HCT116 (cell line): ENCODE results near the gene SLC1A3. TPM values are rescaled to one million over a fixed set of nuclear protein-coding genes. Genes with fewer than 3 reads are reported as not detected.

ENCODE experiments used
- ATAC-seq: fragments of 200-7000 bp; cut with Tn5 transposase; 2 replicates; pipeline ENCODE4 v1.9.1; 2020; ENCODE audit warnings: mild to moderate bottlenecking, moderate library complexity
- BruUV-seq: library from RNA; stranded (reverse); fragments of 400-500 nt; replicated peaks from 2 replicates; lab custom pipeline; 2021; lab: Mats Ljungman, UMichigan
- CTCF ChIA-PET: fragments of 300-600 bp; sonication (Branson Sonifier 250); formaldehyde crosslinking; loops from one replicate; lab custom pipeline; 2021; ENCODE audit warnings: antibody characterized with exemption; lab: Charles Lee
- POLR2A ChIA-PET: fragments of 300-600, 350-600 bp; sonication (Branson Sonifier 250); formaldehyde crosslinking; loops from one replicate; lab custom pipeline; 2021; ENCODE audit warnings: antibody characterized with exemption; lab: Charles Lee
- RAD21 ChIA-PET, 2 experiments: fragments of 300-600 bp; sonication (Branson Sonifier 250); formaldehyde crosslinking; loops; one replicate each; lab custom pipeline; 2023; ENCODE audit warnings: low total read pairs in 2 of 2; ENCODE audit not compliant: uncharacterized antibody in 2 of 2, unreplicated experiment in 2 of 2, low non-redundant PET in 1 of 2; lab: Charles Lee
- DNase-seq: peaks from one replicate; pipeline ENCODE4 v3.0.0-alpha.2; 2010; ENCODE audit warnings: low read depth, low spot score
- H2AFZ ChIP-seq: fragments of 200-600 bp; shearing (Covaris generic), sonication (generic); 2 replicates; pipeline ENCODE4 v1.6.1; 2017; ENCODE audit warnings: low read depth, mixed run types, mixed read lengths, antibody characterized with exemption, low read length; ENCODE audit not compliant: poor library complexity, severe bottlenecking
- H3K27ac ChIP-seq: 2 replicates; pipeline ENCODE4 v1.5.1; 2012; ENCODE audit warnings: low read depth, low read length
- H3K27me3 ChIP-seq: fragments of 200-600 bp; sonication (generic); 2 replicates; pipeline ENCODE4 v1.6.1; 2016; ENCODE audit warnings: mixed run types, low read length, mixed read lengths; ENCODE audit not compliant: insufficient read depth
- H3K36me3 ChIP-seq, 2 experiments: fragments of 200-500 bp in 1 of 2; fragments of 200-600 bp in 1 of 2; sonication (Bioruptor generic) in 1 of 2; sonication (generic) in 1 of 2; 2 replicates each; pipeline versions ENCODE4 v1.5.1 to v1.6.1; 2014 to 2016; ENCODE audit warnings: low read length in 2 of 2, inconsistent platforms in 1 of 2, mixed read lengths in 1 of 2, mixed run types in 1 of 2; ENCODE audit not compliant: insufficient read depth in 2 of 2, control insufficient read depth in 1 of 2
- H3K4me1 ChIP-seq, 2 experiments: fragments of 200-600 bp in 1 of 2; sonication (generic) in 1 of 2; 2 replicates each; pipeline versions ENCODE4 v1.5.1 to v1.6.1; 2012 to 2017; ENCODE audit warnings: low read length in 2 of 2, inconsistent platforms in 1 of 2, mild to moderate bottlenecking in 1 of 2, mixed read lengths in 1 of 2, mixed run types in 1 of 2, moderate library complexity in 1 of 2; ENCODE audit not compliant: insufficient read depth in 2 of 2, control insufficient read depth in 1 of 2
- H3K4me2 ChIP-seq: fragments of 200-600 bp; sonication (generic); 2 replicates; pipeline ENCODE4 v1.6.1; 2017; ENCODE audit warnings: mixed run types, low read length, mixed read lengths
- H3K4me3 ChIP-seq, 2 experiments: fragments of 200-600 bp in 1 of 2; sonication (generic) in 1 of 2; replicated peaks in 1 of 2; 2 replicates each; pipeline ENCODE4 v1.5.1; 2011 to 2016; ENCODE audit warnings: low read length in 2 of 2, control low read depth in 1 of 2, low read depth in 1 of 2, mild to moderate bottlenecking in 1 of 2, mixed read lengths in 1 of 2, mixed run types in 1 of 2
- H3K79me2 ChIP-seq: fragments of 200-600 bp; sonication (generic); 2 replicates; pipeline ENCODE4 v1.6.1; 2017; ENCODE audit warnings: mild to moderate bottlenecking, mixed run types, low read length, moderate library complexity, mixed read lengths; ENCODE audit not compliant: insufficient read depth
- H3K9ac ChIP-seq: fragments of 200-600 bp; sonication (generic); 2 replicates; pipeline ENCODE4 v1.6.1; 2016; ENCODE audit warnings: low read length, mixed read lengths
- H3K9me2 ChIP-seq: fragments of 200-600 bp; sonication (generic), shearing (Covaris generic); 2 replicates; pipeline ENCODE4 v1.6.1; 2017; ENCODE audit warnings: mixed run types, mild to moderate bottlenecking, moderate library complexity; ENCODE audit not compliant: insufficient read depth
- H3K9me3 ChIP-seq, 2 experiments: fragments of 200-500 bp in 1 of 2; fragments of 200-600 bp in 1 of 2; sonication (Bioruptor generic) in 1 of 2; sonication (generic) in 1 of 2; 2 replicates each; pipeline ENCODE4 v1.6.1; 2014 to 2017; ENCODE audit warnings: low read length in 2 of 2, mixed read lengths in 2 of 2, inconsistent platforms in 1 of 2, low read depth in 1 of 2, mild to moderate bottlenecking in 1 of 2, mixed run types in 1 of 2, moderate library complexity in 1 of 2; ENCODE audit not compliant: control insufficient read depth in 1 of 2, insufficient read depth in 1 of 2
- H4K20me1 ChIP-seq: fragments of 200-600 bp; sonication (generic), shearing (Covaris generic); 2 replicates; pipeline ENCODE4 v1.6.1; 2017; ENCODE audit warnings: mixed run types, mild to moderate bottlenecking, moderate library complexity; ENCODE audit not compliant: insufficient read depth
- CBX3 ChIP-seq: IDR thresholded peaks from 2 replicates; pipeline ENCODE4 v1.6.1; 2012; ENCODE audit warnings: low read depth
- CEBPB ChIP-seq: IDR thresholded peaks from 2 replicates; pipeline ENCODE4 v1.6.1; 2012; ENCODE audit warnings: low read depth
- EZH2 ChIP-seq: fragments of 200-600 bp; sonication (generic); IDR thresholded peaks from 2 replicates; pipeline ENCODE4 v1.6.1; 2017; ENCODE audit warnings: antibody characterized with exemption, mixed run types
- EZH2phosphoT487 ChIP-seq: fragments of 200-600 bp; IDR thresholded peaks from 2 replicates; pipeline ENCODE4 v1.6.1; 2018; ENCODE audit warnings: antibody characterized with exemption, borderline replicate concordance
- JUND ChIP-seq: IDR thresholded peaks from 2 replicates; pipeline ENCODE4 v1.6.1; 2012
- POLR2A ChIP-seq: IDR thresholded peaks from 2 replicates; pipeline ENCODE4 v1.7.0; 2011; ENCODE audit warnings: borderline replicate concordance; ENCODE audit not compliant: insufficient read depth, insufficient read length; ENCODE audit errors: extremely low read depth
- RAD21 ChIP-seq: IDR thresholded peaks from 2 replicates; pipeline ENCODE4 v1.6.1; 2012; ENCODE audit warnings: low read depth, mild to moderate bottlenecking
- SIN3A ChIP-seq: IDR thresholded peaks from 2 replicates; pipeline ENCODE4 v1.6.1; 2012; ENCODE audit warnings: low read depth
- SP1 ChIP-seq: IDR thresholded peaks from 2 replicates; pipeline ENCODE4 v1.6.1; 2012; ENCODE audit warnings: low read depth
- SRF ChIP-seq: IDR thresholded peaks from 2 replicates; pipeline ENCODE4 v1.6.1; 2012; ENCODE audit warnings: low read depth
- TCF7L2 ChIP-seq: IDR thresholded peaks from 2 replicates; pipeline ENCODE4 v1.7.0; 2011; ENCODE audit warnings: borderline replicate concordance, inconsistent platforms; ENCODE audit not compliant: insufficient read depth, insufficient read length; ENCODE audit errors: extremely low read depth
- intact Hi-C: fragments of 100-400 bp; cut with micrococcal nuclease; formaldehyde crosslinking; loops from 2 replicates; pipeline ENCODE4 v1.10.0; 2022
- total RNA-seq: library from RNA; stranded (reverse); gene quantifications from one replicate; pipeline ENCODE4 v1.2.1, GENCODE V29; 2021; ENCODE audit not compliant: unreplicated experiment
- TF ChIP-seq, protein P1 (sequence below), 3 experiments: fragments of 200-600 bp in 1 of 3; sonication (generic) in 1 of 3; IDR thresholded peaks in 2 of 3; conservative IDR thresholded peaks in 1 of 3; 2 replicates each; pipeline ENCODE4 v1.5.1; 2012 to 2017; ENCODE audit warnings: low read depth in 2 of 3, low read length in 2 of 3, antibody characterized with exemption in 1 of 3, borderline replicate concordance in 1 of 3, control low read depth in 1 of 3, mild to moderate bottlenecking in 1 of 3, mixed read lengths in 1 of 3, mixed run types in 1 of 3, moderate library complexity in 1 of 3; ENCODE audit not compliant: insufficient read depth in 1 of 3
- TF ChIP-seq, protein P2 (sequence below): IDR thresholded peaks from 2 replicates; pipeline ENCODE4 v1.6.1; 2012; ENCODE audit warnings: low read depth
- TF ChIP-seq, protein P3 (sequence below): IDR thresholded peaks from 2 replicates; pipeline ENCODE4 v1.6.1; 2012

Gene SLC1A3
- total RNA-seq, 1 experiment from 2014 or later: 12.9 TPM

DNA sequence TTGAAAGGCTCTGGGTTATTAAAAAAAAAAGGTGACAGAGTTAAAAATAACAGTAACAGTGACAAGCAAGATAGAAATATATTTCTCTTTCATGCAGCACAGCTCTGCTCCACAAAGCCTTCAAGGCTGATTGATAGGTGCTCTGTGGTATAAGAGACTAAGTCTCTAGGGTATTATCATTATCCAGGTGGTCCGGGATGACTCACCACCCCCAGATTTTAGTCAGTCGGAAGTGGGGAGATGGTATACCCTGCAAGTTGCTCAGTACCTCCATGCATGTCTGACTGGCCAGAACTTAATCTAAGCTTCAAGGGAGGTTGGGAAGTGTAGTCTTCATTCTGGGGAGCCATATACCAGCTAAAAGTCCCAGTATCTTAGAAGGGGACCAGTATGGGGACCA is 76.1 kb downstream of the SLC1A3 start:
- Histone ChIP-seq H4K20me1 (no peaks in the 10 kb centered on the region), H3K36me3 (no peaks in the 10 kb centered on the region), H3K4me1 (no peaks in the 10 kb centered on the region), H3K4me3 (no peak overlapping the region), H3K27ac (no peak overlapping the region), H2AFZ (no peak overlapping the region), H3K9ac (no peak overlapping the region), H3K79me2 (no peaks in the 10 kb centered on the region), H3K9me2 (no peaks in the 10 kb centered on the region), H3K27me3 (no peaks in the 10 kb centered on the region), H3K9me3 (no peaks in the 10 kb centered on the region), H3K4me2 (no peak overlapping the region)
- intact Hi-C loops: no loop called here
- no TSS peak for BruUV-seq
- RAD21 ChIA-PET: no interaction called here
- POLR2A ChIA-PET: no interaction called here
- TF ChIP-seq SRF: no peak
- no peak for TF ChIP-seq RAD21
- TF ChIP-seq, protein P1, sequence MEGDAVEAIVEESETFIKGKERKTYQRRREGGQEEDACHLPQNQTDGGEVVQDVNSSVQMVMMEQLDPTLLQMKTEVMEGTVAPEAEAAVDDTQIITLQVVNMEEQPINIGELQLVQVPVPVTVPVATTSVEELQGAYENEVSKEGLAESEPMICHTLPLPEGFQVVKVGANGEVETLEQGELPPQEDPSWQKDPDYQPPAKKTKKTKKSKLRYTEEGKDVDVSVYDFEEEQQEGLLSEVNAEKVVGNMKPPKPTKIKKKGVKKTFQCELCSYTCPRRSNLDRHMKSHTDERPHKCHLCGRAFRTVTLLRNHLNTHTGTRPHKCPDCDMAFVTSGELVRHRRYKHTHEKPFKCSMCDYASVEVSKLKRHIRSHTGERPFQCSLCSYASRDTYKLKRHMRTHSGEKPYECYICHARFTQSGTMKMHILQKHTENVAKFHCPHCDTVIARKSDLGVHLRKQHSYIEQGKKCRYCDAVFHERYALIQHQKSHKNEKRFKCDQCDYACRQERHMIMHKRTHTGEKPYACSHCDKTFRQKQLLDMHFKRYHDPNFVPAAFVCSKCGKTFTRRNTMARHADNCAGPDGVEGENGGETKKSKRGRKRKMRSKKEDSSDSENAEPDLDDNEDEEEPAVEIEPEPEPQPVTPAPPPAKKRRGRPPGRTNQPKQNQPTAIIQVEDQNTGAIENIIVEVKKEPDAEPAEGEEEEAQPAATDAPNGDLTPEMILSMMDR (IDR thresholded peaks at IDR 0.05 in 2 of 3, conservative IDR thresholded peaks at IDR 0.05 in 1 of 3; ENCODE audit: borderline replicate concordance in 1 of 3, insufficient read depth in 1 of 3, low read depth in 2 of 3, low read length in 2 of 3): no peak
- no peak for TF ChIP-seq CEBPB
- TF ChIP-seq TCF7L2: no peak
- TF ChIP-seq JUND: no peak
- TF ChIP-seq SIN3A: no peak
- no peak for TF ChIP-seq EZH2phosphoT487
- TF ChIP-seq CBX3: no peak
- no peak for ATAC-seq
- no peak for DNase-seq
- CTCF ChIA-PET: no interaction called here

DNA sequence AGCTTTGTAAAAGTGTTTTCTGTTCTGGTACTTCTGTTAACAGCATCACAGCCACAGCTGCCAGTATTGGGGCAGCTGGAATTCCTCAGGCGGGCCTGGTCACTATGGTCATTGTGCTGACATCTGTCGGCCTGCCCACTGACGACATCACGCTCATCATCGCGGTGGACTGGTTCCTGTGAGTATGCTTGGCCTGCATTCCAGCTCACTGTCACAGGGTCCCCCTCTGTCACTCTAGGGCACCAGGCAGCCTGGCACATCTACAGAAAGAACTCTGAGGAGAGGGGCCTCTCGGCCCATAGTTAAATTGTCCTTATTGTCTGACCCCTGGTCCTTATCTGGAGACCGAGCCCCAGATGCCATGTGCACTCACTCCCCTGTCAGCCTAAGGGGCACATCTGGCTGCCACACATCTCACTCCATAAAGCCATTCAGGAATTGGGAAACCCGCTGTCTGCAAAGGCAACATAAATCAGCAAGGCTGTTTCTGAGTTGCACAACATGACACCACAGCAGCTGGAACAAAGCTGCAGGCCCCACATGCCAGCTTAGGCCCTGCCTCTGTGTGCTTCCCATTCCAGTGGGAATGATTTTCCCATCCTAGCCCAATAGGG is 77.5 kb downstream of the SLC1A3 start:
- Histone ChIP-seq H3K79me2 (no peaks in the 10 kb centered on the region), H3K4me2 (no peak overlapping the region), H3K27me3 (no peaks in the 10 kb centered on the region), H3K9ac (no peak overlapping the region), H4K20me1 (no peaks in the 10 kb centered on the region), H3K36me3 (no peaks in the 10 kb centered on the region), H2AFZ (no peak overlapping the region), H3K9me2 (no peaks in the 10 kb centered on the region), H3K4me1 (no peaks in the 10 kb centered on the region), H3K27ac (no peak overlapping the region), H3K9me3 (no peaks in the 10 kb centered on the region), H3K4me3 (no peak overlapping the region)
- no peak for ATAC-seq
- ChIA-PET POLR2A (no interaction called here), RAD21 (no interaction called here), CTCF (no interaction called here)
- no peak for DNase-seq
- intact Hi-C loops: no loop called here
- BruUV-seq: no TSS peak
- TF ChIP-seq TCF7L2: no peak
- TF ChIP-seq POLR2A: no peak
- TF ChIP-seq CEBPB: no peak
- TF ChIP-seq EZH2phosphoT487: no peak
- no peak for TF ChIP-seq SP1
- TF ChIP-seq, protein P2, sequence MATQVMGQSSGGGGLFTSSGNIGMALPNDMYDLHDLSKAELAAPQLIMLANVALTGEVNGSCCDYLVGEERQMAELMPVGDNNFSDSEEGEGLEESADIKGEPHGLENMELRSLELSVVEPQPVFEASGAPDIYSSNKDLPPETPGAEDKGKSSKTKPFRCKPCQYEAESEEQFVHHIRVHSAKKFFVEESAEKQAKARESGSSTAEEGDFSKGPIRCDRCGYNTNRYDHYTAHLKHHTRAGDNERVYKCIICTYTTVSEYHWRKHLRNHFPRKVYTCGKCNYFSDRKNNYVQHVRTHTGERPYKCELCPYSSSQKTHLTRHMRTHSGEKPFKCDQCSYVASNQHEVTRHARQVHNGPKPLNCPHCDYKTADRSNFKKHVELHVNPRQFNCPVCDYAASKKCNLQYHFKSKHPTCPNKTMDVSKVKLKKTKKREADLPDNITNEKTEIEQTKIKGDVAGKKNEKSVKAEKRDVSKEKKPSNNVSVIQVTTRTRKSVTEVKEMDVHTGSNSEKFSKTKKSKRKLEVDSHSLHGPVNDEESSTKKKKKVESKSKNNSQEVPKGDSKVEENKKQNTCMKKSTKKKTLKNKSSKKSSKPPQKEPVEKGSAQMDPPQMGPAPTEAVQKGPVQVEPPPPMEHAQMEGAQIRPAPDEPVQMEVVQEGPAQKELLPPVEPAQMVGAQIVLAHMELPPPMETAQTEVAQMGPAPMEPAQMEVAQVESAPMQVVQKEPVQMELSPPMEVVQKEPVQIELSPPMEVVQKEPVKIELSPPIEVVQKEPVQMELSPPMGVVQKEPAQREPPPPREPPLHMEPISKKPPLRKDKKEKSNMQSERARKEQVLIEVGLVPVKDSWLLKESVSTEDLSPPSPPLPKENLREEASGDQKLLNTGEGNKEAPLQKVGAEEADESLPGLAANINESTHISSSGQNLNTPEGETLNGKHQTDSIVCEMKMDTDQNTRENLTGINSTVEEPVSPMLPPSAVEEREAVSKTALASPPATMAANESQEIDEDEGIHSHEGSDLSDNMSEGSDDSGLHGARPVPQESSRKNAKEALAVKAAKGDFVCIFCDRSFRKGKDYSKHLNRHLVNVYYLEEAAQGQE: no peak
- TF ChIP-seq, protein P3, sequence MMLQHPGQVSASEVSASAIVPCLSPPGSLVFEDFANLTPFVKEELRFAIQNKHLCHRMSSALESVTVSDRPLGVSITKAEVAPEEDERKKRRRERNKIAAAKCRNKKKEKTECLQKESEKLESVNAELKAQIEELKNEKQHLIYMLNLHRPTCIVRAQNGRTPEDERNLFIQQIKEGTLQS: no peak
- TF ChIP-seq EZH2: no peak
